H9 (cell line): ENCODE measurements around the gene VPS41. TPM values are rescaled to one million over a fixed set of nuclear protein-coding genes. Genes with fewer than 3 reads are reported as not detected.

ENCODE experiments used
- DNase-seq: peaks from one replicate; pipeline ENCODE4 v3.0.0-alpha.2; 2017
- H2AFZ ChIP-seq: one replicate; pipeline ENCODE4 v1.6.1; 2013; ENCODE audit warnings: mild to moderate bottlenecking, low read length, control low read depth, moderate library complexity
- H2AK5ac ChIP-seq: 2 replicates; pipeline ENCODE4 v1.6.1; 2013; ENCODE audit warnings: low read length, control low read depth, mixed read lengths; ENCODE audit not compliant: insufficient read length
- H2BK120ac ChIP-seq: one replicate; pipeline ENCODE4 v1.6.1; 2013; ENCODE audit warnings: low read depth, mild to moderate bottlenecking, low read length, control low read depth, inconsistent platforms; ENCODE audit not compliant: poor library complexity, severe bottlenecking
- H2BK12ac ChIP-seq: 2 replicates; pipeline ENCODE4 v1.6.1; 2013; ENCODE audit warnings: low read length, control low read depth, mixed read lengths, low read depth; ENCODE audit not compliant: insufficient read length
- H2BK15ac ChIP-seq: 2 replicates; pipeline ENCODE4 v1.6.1; 2013; ENCODE audit warnings: low read depth, low read length, control low read depth
- H2BK20ac ChIP-seq: one replicate; pipeline ENCODE4 v1.6.1; 2013; ENCODE audit warnings: low read depth, mild to moderate bottlenecking, low read length, control low read depth, inconsistent platforms; ENCODE audit not compliant: poor library complexity, severe bottlenecking
- H2BK5ac ChIP-seq: 2 replicates; pipeline ENCODE4 v1.6.1; 2013; ENCODE audit warnings: low read length, control low read depth, mixed read lengths; ENCODE audit not compliant: insufficient read length
- H3K14ac ChIP-seq: 2 replicates; pipeline ENCODE4 v1.6.1; 2013; ENCODE audit warnings: low read length, control low read depth; ENCODE audit not compliant: insufficient read depth
- H3K18ac ChIP-seq: 2 replicates; pipeline ENCODE4 v1.6.1; 2013; ENCODE audit warnings: low read depth, mild to moderate bottlenecking, mixed read lengths, low read length, control low read depth; ENCODE audit not compliant: insufficient read length
- H3K23ac ChIP-seq: 2 replicates; pipeline ENCODE4 v1.6.1; 2013; ENCODE audit warnings: low read length, control low read depth, mixed read lengths, low read depth; ENCODE audit not compliant: insufficient read length
- H3K23me2 ChIP-seq: 2 replicates; pipeline ENCODE4 v1.6.1; 2013; ENCODE audit warnings: low read depth, mild to moderate bottlenecking, mixed read lengths, low read length, control low read depth; ENCODE audit not compliant: insufficient read length, poor library complexity, severe bottlenecking
- H3K27ac ChIP-seq: 2 replicates; pipeline ENCODE4 v1.5.1; 2013; ENCODE audit warnings: low read length, control low read depth, mixed read lengths, low read depth; ENCODE audit not compliant: insufficient read length
- H3K27me3 ChIP-seq: 2 replicates; pipeline ENCODE4 v1.6.1; 2013; ENCODE audit warnings: low read length, control low read depth, inconsistent platforms; ENCODE audit not compliant: insufficient read depth
- H3K4ac ChIP-seq: 2 replicates; pipeline ENCODE4 v1.6.1; 2013; ENCODE audit warnings: low read depth, mild to moderate bottlenecking, control low read depth, inconsistent platforms, low read length, moderate library complexity
- H3K4me1 ChIP-seq: 2 replicates; pipeline ENCODE4 v1.6.1; 2013; ENCODE audit warnings: low read length, control low read depth, inconsistent platforms; ENCODE audit not compliant: insufficient read depth
- H3K4me2 ChIP-seq: 2 replicates; pipeline ENCODE4 v1.6.1; 2013; ENCODE audit warnings: low read length, control low read depth, mixed read lengths; ENCODE audit not compliant: insufficient read length, insufficient read depth
- H3K56ac ChIP-seq: 2 replicates; pipeline ENCODE4 v1.6.1; 2013; ENCODE audit warnings: low read depth, mild to moderate bottlenecking, mixed read lengths, low read length, control low read depth; ENCODE audit not compliant: insufficient read length
- H3K79me1 ChIP-seq: 2 replicates; pipeline ENCODE4 v1.6.1; 2013; ENCODE audit warnings: low read depth, mild to moderate bottlenecking, moderate library complexity, low read length, control low read depth, inconsistent platforms; ENCODE audit not compliant: insufficient read depth, poor library complexity, severe bottlenecking
- H3K79me2 ChIP-seq: 2 replicates; pipeline ENCODE4 v1.6.1; 2013; ENCODE audit warnings: low read length, control low read depth, inconsistent platforms; ENCODE audit not compliant: insufficient read depth
- H3K9ac ChIP-seq: 2 replicates; pipeline ENCODE4 v1.6.1; 2013; ENCODE audit warnings: low read length, control low read depth, mixed read lengths; ENCODE audit not compliant: insufficient read length; ENCODE audit errors: extremely low read depth
- H3K9me3 ChIP-seq: one replicate; pipeline ENCODE4 v1.6.1; 2013; ENCODE audit warnings: low read depth, low read length, inconsistent platforms; ENCODE audit not compliant: control insufficient read depth
- H3T11ph ChIP-seq: one replicate; pipeline ENCODE4 v1.6.1; 2013; ENCODE audit warnings: mild to moderate bottlenecking, low read length, control low read depth, inconsistent platforms
- H4K20me1 ChIP-seq: one replicate; pipeline ENCODE4 v1.6.1; 2013; ENCODE audit not compliant: control insufficient read depth, insufficient read length, insufficient read depth
- H4K5ac ChIP-seq: 2 replicates; pipeline ENCODE4 v1.6.1; 2013; ENCODE audit warnings: low read depth, mild to moderate bottlenecking, mixed read lengths, low read length, control low read depth; ENCODE audit not compliant: insufficient read length
- H4K8ac ChIP-seq: replicated peaks from 2 replicates; pipeline ENCODE4 v1.6.1; 2013; ENCODE audit warnings: low read length, control low read depth, mixed read lengths, low read depth; ENCODE audit not compliant: insufficient read length
- H4K91ac ChIP-seq: 2 replicates; pipeline ENCODE4 v1.6.1; 2013; ENCODE audit warnings: low read depth, mild to moderate bottlenecking, moderate library complexity, mixed read lengths, low read length, control low read depth; ENCODE audit not compliant: insufficient read length
- H3K27ac Mint-ChIP-seq, 3 experiments: 2 replicates in 2 of 3; 3 replicates in 1 of 3; pipeline ENCODE4 v1.8.0; 2020 to 2021; ENCODE audit warnings: mixed read lengths in 3 of 3, mild to moderate bottlenecking in 1 of 3, moderate library complexity in 1 of 3
- H3K27me3 Mint-ChIP-seq: 2 replicates; pipeline ENCODE4 v1.8.0; 2021; ENCODE audit warnings: low read depth, mild to moderate bottlenecking, moderate library complexity, mixed read lengths
- H3K36me3 Mint-ChIP-seq, 3 experiments: 2 replicates in 2 of 3; 3 replicates in 1 of 3; pipeline ENCODE4 v1.8.0; 2020 to 2021; ENCODE audit warnings: low read depth in 3 of 3, mixed read lengths in 3 of 3; ENCODE audit not compliant: insufficient read depth in 1 of 3
- H3K4me1 Mint-ChIP-seq, 2 experiments: 2 replicates each; pipeline ENCODE4 v1.8.0; 2020; ENCODE audit warnings: mixed read lengths in 2 of 2
- H3K4me3 Mint-ChIP-seq, 2 experiments: 2 replicates in 1 of 2; 3 replicates in 1 of 2; pipeline ENCODE4 v1.8.0; 2020 to 2021; ENCODE audit warnings: mild to moderate bottlenecking in 2 of 2, mixed read lengths in 2 of 2, moderate library complexity in 1 of 2
- H3K9me3 Mint-ChIP-seq, 2 experiments: 2 replicates in 1 of 2; 3 replicates in 1 of 2; pipeline ENCODE4 v1.8.0; 2020; ENCODE audit warnings: mild to moderate bottlenecking in 2 of 2, mixed read lengths in 2 of 2, moderate library complexity in 1 of 2
- WGBS: extraction: QIAGEN DNeasy Blood & Tissue Kit; methylation state at CpG from one replicate; pipeline ENCODE4 v1.1.7; 2013; ENCODE audit warnings: missing lambda C conversion rate, low lambda C conversion rate, mixed read lengths; ENCODE audit not compliant: insufficient read length; ENCODE audit errors: extremely low coverage; 5-methylcytosine and 5-hydroxymethylcytosine counted together
- total RNA-seq: library from RNA; stranded (reverse); gene quantifications from 2 replicates; pipeline ENCODE4 v1.2.1, GENCODE V29; 2021
- TF ChIP-seq, protein P1 (sequence below): fragments of 200-600 bp; sonication (generic); conservative IDR thresholded peaks from 3 replicates; pipeline ENCODE4 v1.8.0; 2021; ENCODE audit warnings: antibody characterized with exemption, mild to moderate bottlenecking

VPS41 gene
- total RNA-seq, 1 experiment from 2014 or later: 49.3 TPM

DNA sequence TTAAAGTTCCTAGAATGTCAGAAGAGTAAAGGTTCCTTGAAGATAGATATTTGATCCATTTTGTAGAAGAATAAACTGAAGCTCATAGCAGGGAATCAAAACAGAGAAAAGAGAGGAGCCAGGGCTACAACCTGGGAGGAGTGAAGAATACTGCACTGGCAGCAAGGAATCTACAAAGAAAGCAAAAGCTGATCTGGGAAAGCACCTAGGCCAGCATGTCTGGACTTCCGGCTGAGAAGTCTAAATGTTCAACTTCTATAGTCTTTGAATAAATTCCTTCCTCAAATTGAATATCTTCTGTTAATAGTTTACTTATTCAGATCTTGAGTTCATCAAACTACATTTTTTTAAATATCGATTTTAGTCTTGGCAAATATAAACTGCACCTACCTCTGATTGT is 78.2 kb downstream of the VPS41 start:
- Histone ChIP-seq H3K23me2 (no peaks in the 10 kb centered on the region), H3K23ac (no peak overlapping the region), H2BK20ac (no peak overlapping the region), H3K9ac (no peak overlapping the region), H3K14ac (no peak overlapping the region), H2BK12ac (no peak overlapping the region), H3K27me3 (no peaks in the 10 kb centered on the region), H2AK5ac (no peak overlapping the region), H3K27ac (no peak overlapping the region), H2AFZ (no peak overlapping the region), H3T11ph (no peak overlapping the region), H3K4ac (no peak overlapping the region), H3K56ac (no peak overlapping the region), H4K8ac (no peak overlapping the region), H2BK5ac (no peak overlapping the region), H2BK120ac (no peak overlapping the region), H3K79me2 (no peaks in the 10 kb centered on the region), H3K9me3 (no peaks in the 10 kb centered on the region), H3K79me1 (no peaks in the 10 kb centered on the region), H4K91ac (no peak overlapping the region), H4K5ac (no peak overlapping the region), H3K18ac (no peak overlapping the region), H2BK15ac (no peak overlapping the region), H3K4me1 (no peaks in the 10 kb centered on the region), H3K4me2 (no peak overlapping the region), H4K20me1 (no peaks in the 10 kb centered on the region)
- Mint-ChIP-seq H3K4me1 (peaks cover 7 to 10% of the 10 kb centered on the region in 2 experiments), H3K27ac (peak overlapping the region; percentile 32 to 43 (median 33); a peak in 5 of 7 replicates), H3K36me3 (no peaks in the 10 kb centered on the region), H3K9me3 (no peaks in the 10 kb centered on the region), H3K27me3 (no peaks in the 10 kb centered on the region), H3K4me3 (no peak overlapping the region)
- WGBS: no CpG with 5 or more reads among the region's 2 CpGs
- DNase-seq: no peak
- TF ChIP-seq, protein P1, sequence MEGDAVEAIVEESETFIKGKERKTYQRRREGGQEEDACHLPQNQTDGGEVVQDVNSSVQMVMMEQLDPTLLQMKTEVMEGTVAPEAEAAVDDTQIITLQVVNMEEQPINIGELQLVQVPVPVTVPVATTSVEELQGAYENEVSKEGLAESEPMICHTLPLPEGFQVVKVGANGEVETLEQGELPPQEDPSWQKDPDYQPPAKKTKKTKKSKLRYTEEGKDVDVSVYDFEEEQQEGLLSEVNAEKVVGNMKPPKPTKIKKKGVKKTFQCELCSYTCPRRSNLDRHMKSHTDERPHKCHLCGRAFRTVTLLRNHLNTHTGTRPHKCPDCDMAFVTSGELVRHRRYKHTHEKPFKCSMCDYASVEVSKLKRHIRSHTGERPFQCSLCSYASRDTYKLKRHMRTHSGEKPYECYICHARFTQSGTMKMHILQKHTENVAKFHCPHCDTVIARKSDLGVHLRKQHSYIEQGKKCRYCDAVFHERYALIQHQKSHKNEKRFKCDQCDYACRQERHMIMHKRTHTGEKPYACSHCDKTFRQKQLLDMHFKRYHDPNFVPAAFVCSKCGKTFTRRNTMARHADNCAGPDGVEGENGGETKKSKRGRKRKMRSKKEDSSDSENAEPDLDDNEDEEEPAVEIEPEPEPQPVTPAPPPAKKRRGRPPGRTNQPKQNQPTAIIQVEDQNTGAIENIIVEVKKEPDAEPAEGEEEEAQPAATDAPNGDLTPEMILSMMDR: no peak
